Astrocyte of the cerebellum (primary cell): ENCODE data around the gene RTN4.

Experiments
- DNase-seq: peaks from one replicate; pipeline ENCODE4 v3.0.0-alpha.2; 2011; ENCODE audit warnings: low read depth
- H3K4me3 ChIP-seq: 2 replicates; pipeline ENCODE4 v1.5.1; 2011; ENCODE audit warnings: mild to moderate bottlenecking, low read depth, low read length, moderate library complexity
- CTCF ChIP-seq: IDR thresholded peaks from 2 replicates; pipeline ENCODE4 v1.5.1; 2012; ENCODE audit warnings: low read length, low read depth, moderate library complexity, mild to moderate bottlenecking; ENCODE audit errors: missing control alignments
- in situ Hi-C: cut with HindIII; loops from 2 replicates; pipeline ENCODE4 v1.10.0; 2017; ENCODE audit warnings: low sequenced_read_pairs

Gene RTN4

GRCh38 chr2:55073000-55073983 is 23.0 kb upstream of the RTN4 start:
- TF ChIP-seq CTCF = no peak
- no peak for DNase-seq
- in situ Hi-C loops = no loop called here
- H3K4me3 ChIP-seq = no peak overlapping the region

GRCh38 chr2:55063713-55064323 is 13.6 kb upstream of the RTN4 start:
- no peak overlapping the region for H3K4me3 ChIP-seq
- in situ Hi-C loops = no loop called here
- no peak for DNase-seq
- TF ChIP-seq CTCF = no peak

- H3K4me3 ChIP-seq = no peak overlapping the region
- in situ Hi-C loops = no loop called here
- DNase-seq = no peak
- TF ChIP-seq CTCF = no peak
Observed at GRCh38 chr2:55063226-55063625, 13.0 kb upstream of the RTN4 start.

- H3K4me3 ChIP-seq = no peak overlapping the region
- DNase-seq = no peak
- no peak for TF ChIP-seq CTCF
- in situ Hi-C loops = no loop called here
Observed at GRCh38 chr2:55062754-55063153, 12.5 kb upstream of the RTN4 start.

GRCh38 chr2:55061523-55062344 is 11.5 kb upstream of the RTN4 start:
- no peak for TF ChIP-seq CTCF
- in situ Hi-C loops = no loop called here
- DNase-seq = no peak
- no peak overlapping the region for H3K4me3 ChIP-seq

GRCh38 chr2:55059793-55060192 is 9.5 kb upstream of the RTN4 start:
- in situ Hi-C loops = no loop called here
- H3K4me3 ChIP-seq = no peak overlapping the region
- TF ChIP-seq CTCF = no peak
- no peak for DNase-seq
